ENCODE measurements around the gene PLCB1. TPM values are rescaled to one million over a fixed set of nuclear protein-coding genes. Genes with fewer than 3 reads are reported as not detected.

PLCB1 gene
- total RNA-seq, 4 donors from 2014 or later = 72.9 to 115 (median 76.3) TPM

GRCh38 chr20:8722277-8722928 is 590.3 kb downstream of the PLCB1 start:
- Histone ChIP-seq H3K27ac (replicated peaks in 1 of 4) (no peak overlapping the region), H3K4me3 (no peak overlapping the region), H3K4me1 (peaks cover 4 to 21% (median 14%) of the 10 kb centered on the region in 4 donors), H3K9me3 (no peaks in the 10 kb centered on the region), H3K36me3 (peaks cover 0 to 33% (median 0%) of the 10 kb centered on the region in 4 donors), H3K27me3 (no peaks in the 10 kb centered on the region)
- TF ChIP-seq POLR2AphosphoS5 (IDR thresholded peaks at IDR 0.05) = no peak
- peak; percentile 76 to 81 (median 77) for TF ChIP-seq CTCF (IDR thresholded peaks at IDR 0.05)
- WGBS = 35% methylated on average over 8 of the region's 8 CpGs
- no peak for DNase-seq (ENCODE audit: extremely low spot score)
- intact Hi-C loops (cut with DNase I) = loop anchor here (5.0 kb wide), 1 partner anchor 680 kb away; no protein-coding TSS in a partner anchor

GRCh38 chr20:8723296-8723695 is 591.2 kb downstream of the PLCB1 start:
- Histone ChIP-seq H3K27me3 (no peaks in the 10 kb centered on the region), H3K4me1 (peaks cover 4 to 21% (median 14%) of the 10 kb centered on the region in 4 donors), H3K9me3 (no peaks in the 10 kb centered on the region), H3K4me3 (no peak overlapping the region), H3K27ac (replicated peaks in 1 of 4) (no peak overlapping the region), H3K36me3 (peaks cover 0 to 31% (median 0%) of the 10 kb centered on the region in 4 donors)
- DNase-seq (ENCODE audit: extremely low spot score) = no peak
- no peak for TF ChIP-seq CTCF (IDR thresholded peaks at IDR 0.05)
- TF ChIP-seq EP300 (IDR thresholded peaks at IDR 0.05) = no peak
- no peak for TF ChIP-seq POLR2A (IDR thresholded peaks at IDR 0.05; ENCODE audit: low read depth)
- no peak for TF ChIP-seq POLR2AphosphoS5 (IDR thresholded peaks at IDR 0.05)
- intact Hi-C loops (cut with DNase I) = loop anchor here (5.0 kb wide), 1 partner anchor 681 kb away; no protein-coding TSS in a partner anchor

GRCh38 chr20:8724884-8725283 is 592.8 kb downstream of the PLCB1 start:
- Histone ChIP-seq H3K36me3 (peaks cover 0 to 32% (median 0%) of the 10 kb centered on the region in 4 donors), H3K4me1 (peaks cover 4 to 21% (median 12%) of the 10 kb centered on the region in 4 donors), H3K4me3 (no peak overlapping the region), H3K27ac (replicated peaks in 1 of 4) (no peak overlapping the region), H3K27me3 (no peaks in the 10 kb centered on the region), H3K9me3 (no peaks in the 10 kb centered on the region)
- no peak for DNase-seq (ENCODE audit: extremely low spot score)
- no peak for TF ChIP-seq POLR2A (IDR thresholded peaks at IDR 0.05; ENCODE audit: low read depth)
- TF ChIP-seq CTCF (IDR thresholded peaks at IDR 0.05) = no peak
- no peak for TF ChIP-seq POLR2AphosphoS5 (IDR thresholded peaks at IDR 0.05)
- TF ChIP-seq EP300 (IDR thresholded peaks at IDR 0.05) = no peak
- whole genome bisulfite sequencing = 89% methylated on average over 2 of the region's 2 CpGs
- intact Hi-C loops (cut with DNase I) = loop anchor here (2.0 to 5.0 kb wide), 2 partner anchors 683 to 788 kb away; no protein-coding TSS in a partner anchor

- 90% methylated on average over 2 of the region's 2 CpGs for WGBS
- peaks cover 0 to 32% (median 0%) of the 10 kb centered on the region in 4 donors for H3K36me3 ChIP-seq
Observed at GRCh38 chr20:8726460-8726859, 594.4 kb downstream of the PLCB1 start.

More at GRCh38 chr20:8726460-8726859, 594.4 kb downstream of the PLCB1 start:
- Histone ChIP-seq H3K4me1 (peaks cover 0 to 6% (median under 1%) of the 10 kb centered on the region in 4 donors), H3K27ac (replicated peaks in 1 of 4) (no peak overlapping the region), H3K4me3 (no peak overlapping the region), H3K9me3 (no peaks in the 10 kb centered on the region), H3K27me3 (no peaks in the 10 kb centered on the region)
- no peak for DNase-seq (ENCODE audit: extremely low spot score)
- TF ChIP-seq CTCF (IDR thresholded peaks at IDR 0.05) = no peak
- TF ChIP-seq POLR2A (IDR thresholded peaks at IDR 0.05; ENCODE audit: low read depth) = no peak
- TF ChIP-seq EP300 (IDR thresholded peaks at IDR 0.05) = no peak
- intact Hi-C loops (cut with DNase I) = no loop called here

Data from esophagus muscularis mucosa (tissue), 4 donors.